Uterus (tissue), 4 donors: ENCODE data around the gene RALGPS2. TPM values are rescaled to one million over a fixed set of nuclear protein-coding genes. Genes with fewer than 3 reads are reported as not detected.
"Not testable (repeated sequence)": the region's sequence is repeated elsewhere in the genome, so short reads cannot be mapped to it uniquely, and the experiment has no call there.

Experiments used
- DNase-seq, 2 donors: peaks; one replicate each; pipeline ENCODE4 v3.0.0-alpha.2; 2019 to 2020
- H3K27ac ChIP-seq, 2 donors: fragments of 200-600 bp; sonication (generic); 1 replicate in 1 of 2; 2 replicates in 1 of 2; pipeline ENCODE4 v1.5.1; 2016 to 2018
- H3K27me3 ChIP-seq, 2 donors: fragments of 200-600 bp; sonication (generic); one replicate each; pipeline ENCODE4 v1.5.1; 2018 to 2019; ENCODE audit warnings: control low read depth in 1 of 2
- H3K36me3 ChIP-seq, 2 donors: fragments of 200-600 bp; sonication (generic); one replicate each; pipeline ENCODE4 v1.5.1; 2019; ENCODE audit warnings: control low read depth in 1 of 2
- H3K4me1 ChIP-seq, 2 donors: fragments of 200-600 bp; sonication (generic); one replicate each; pipeline ENCODE4 v1.5.1; 2018 to 2019; ENCODE audit warnings: control low read depth in 1 of 2
- H3K4me3 ChIP-seq, 2 donors: fragments of 200-600 bp; sonication (generic); 1 replicate in 1 of 2; 2 replicates in 1 of 2; pipeline ENCODE4 v1.5.1; 2018 to 2019; ENCODE audit warnings: mild to moderate bottlenecking in 1 of 2
- H3K9me3 ChIP-seq, 2 donors: fragments of 200-600 bp; sonication (generic); one replicate each; pipeline ENCODE4 v1.5.1; 2019; ENCODE audit warnings: control low read depth in 1 of 2
- POLR2A ChIP-seq, 2 donors: fragments of 450-650 bp; IDR thresholded peaks; one replicate each; pipeline ENCODE4 v1.6.1; 2016; ENCODE audit warnings: antibody characterized with exemption in 2 of 2, mild to moderate bottlenecking in 1 of 2, moderate library complexity in 1 of 2
- intact Hi-C: fragments of 100-400 bp; cut with DNase I; formaldehyde crosslinking; loops from one replicate; pipeline ENCODE4 v1.15.1; 2023; ENCODE audit warnings: low total_unique reads
- total RNA-seq, 4 donors: library from RNA; depleted of rRNA in 3 of 4; stranded (reverse); fragments of >200 nt in 3 of 4; gene quantifications; one replicate each; pipeline versions ENCODE4 v1.1.0 to v1.2.4, GENCODE V29; 2014 to 2023
- TF ChIP-seq, protein P1 (sequence below), 4 experiments: fragments of 200-600 bp in 2 of 4; fragments of 450-650 bp in 2 of 4; sonication (generic) in 2 of 4; IDR thresholded peaks; one replicate each; pipeline ENCODE4 v1.5.1; 2016 to 2019; ENCODE audit warnings: antibody characterized with exemption in 4 of 4, mild to moderate bottlenecking in 2 of 4, moderate library complexity in 1 of 4
- donor health status: DM: yes; HTN: yes; CAD: no.

Gene RALGPS2
- total RNA-seq, 4 donors from 2014 or later = 4.9 to 109 (median 24.7) TPM

DNA sequence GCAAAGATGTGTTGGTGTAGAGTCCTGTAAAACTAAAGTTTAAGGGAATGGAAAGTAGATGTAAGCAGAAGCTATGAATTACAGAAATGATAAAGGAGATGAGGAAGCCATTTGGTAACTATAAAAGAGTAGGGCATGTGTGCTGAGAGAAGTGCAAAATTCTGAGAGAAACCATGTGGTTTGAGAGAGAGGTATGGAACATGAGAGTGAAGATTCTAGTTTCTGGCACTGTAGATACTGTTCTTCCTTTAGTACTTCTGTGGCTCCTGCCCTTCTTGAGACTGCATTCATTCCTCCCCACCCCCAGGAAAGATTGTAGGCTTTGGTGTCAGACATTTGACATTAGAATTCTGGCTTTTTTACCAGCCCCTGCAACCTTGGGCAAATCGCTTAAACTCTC lies 15.4 kb downstream of the RALGPS2 start:
- intact Hi-C loops = no loop called here
- Histone ChIP-seq H3K27me3 (no peaks in the 10 kb centered on the region), H3K27ac (no peak overlapping the region), H3K9me3 (no peaks in the 10 kb centered on the region), H3K4me3 (no peak overlapping the region), H3K4me1 (no peaks in the 10 kb centered on the region), H3K36me3 (no peaks in the 10 kb centered on the region)
- TF ChIP-seq, protein P1, sequence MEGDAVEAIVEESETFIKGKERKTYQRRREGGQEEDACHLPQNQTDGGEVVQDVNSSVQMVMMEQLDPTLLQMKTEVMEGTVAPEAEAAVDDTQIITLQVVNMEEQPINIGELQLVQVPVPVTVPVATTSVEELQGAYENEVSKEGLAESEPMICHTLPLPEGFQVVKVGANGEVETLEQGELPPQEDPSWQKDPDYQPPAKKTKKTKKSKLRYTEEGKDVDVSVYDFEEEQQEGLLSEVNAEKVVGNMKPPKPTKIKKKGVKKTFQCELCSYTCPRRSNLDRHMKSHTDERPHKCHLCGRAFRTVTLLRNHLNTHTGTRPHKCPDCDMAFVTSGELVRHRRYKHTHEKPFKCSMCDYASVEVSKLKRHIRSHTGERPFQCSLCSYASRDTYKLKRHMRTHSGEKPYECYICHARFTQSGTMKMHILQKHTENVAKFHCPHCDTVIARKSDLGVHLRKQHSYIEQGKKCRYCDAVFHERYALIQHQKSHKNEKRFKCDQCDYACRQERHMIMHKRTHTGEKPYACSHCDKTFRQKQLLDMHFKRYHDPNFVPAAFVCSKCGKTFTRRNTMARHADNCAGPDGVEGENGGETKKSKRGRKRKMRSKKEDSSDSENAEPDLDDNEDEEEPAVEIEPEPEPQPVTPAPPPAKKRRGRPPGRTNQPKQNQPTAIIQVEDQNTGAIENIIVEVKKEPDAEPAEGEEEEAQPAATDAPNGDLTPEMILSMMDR (IDR thresholded peaks at IDR 0.05) = no peak
- TF ChIP-seq POLR2A (IDR thresholded peaks at IDR 0.05) = no peak
- no peak for DNase-seq

DNA sequence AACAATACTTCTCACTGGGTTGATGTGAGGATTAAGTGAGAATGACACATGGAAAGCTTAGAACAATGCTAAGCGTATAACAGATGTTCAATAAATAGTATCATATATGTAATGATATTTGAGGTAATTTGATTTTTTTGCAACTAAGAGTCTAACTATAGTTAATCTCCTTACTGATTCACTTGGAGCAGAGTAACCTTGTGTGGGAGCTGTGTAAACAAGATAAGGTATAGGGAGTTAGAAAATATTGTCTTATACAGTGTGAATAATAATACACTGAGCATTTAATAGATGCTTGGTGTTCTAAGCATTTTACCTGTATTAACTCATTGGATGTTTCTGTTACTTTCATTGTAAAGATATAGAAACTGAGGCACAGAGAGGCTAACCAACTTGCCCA lies 15.9 kb downstream of the RALGPS2 start:
- intact Hi-C loops = no loop called here
- Histone ChIP-seq H3K27me3 (no peaks in the 10 kb centered on the region), H3K27ac (no peak overlapping the region), H3K4me1 (no peaks in the 10 kb centered on the region), H3K4me3 (no peak overlapping the region), H3K36me3 (no peaks in the 10 kb centered on the region), H3K9me3 (no peaks in the 10 kb centered on the region)
- no peak for DNase-seq
- TF ChIP-seq, protein P1 (IDR thresholded peaks at IDR 0.05) = no peak
- TF ChIP-seq POLR2A (IDR thresholded peaks at IDR 0.05) = no peak

DNA sequence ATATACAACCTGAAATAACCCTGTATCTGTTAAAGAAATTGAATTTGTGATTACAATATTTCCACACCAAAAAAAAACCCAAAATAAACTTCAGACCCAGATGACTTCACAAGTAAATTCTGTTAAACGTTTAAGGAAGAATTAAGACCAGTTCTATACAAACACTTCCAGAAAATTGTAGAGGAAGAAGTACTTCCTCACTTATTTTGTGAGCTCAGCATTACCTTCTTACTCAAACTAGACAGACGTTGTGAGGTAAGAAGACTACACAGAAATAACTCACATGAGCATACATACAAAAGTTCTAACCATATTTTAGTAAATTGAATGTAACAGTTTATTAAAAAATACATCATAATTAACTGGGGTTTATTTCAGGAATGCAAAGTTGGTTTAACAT lies 18.8 kb downstream of the RALGPS2 start:
- Histone ChIP-seq H3K4me3 (no peak overlapping the region), H3K36me3 (no peaks in the 10 kb centered on the region), H3K4me1 (no peaks in the 10 kb centered on the region), H3K9me3 (no peaks in the 10 kb centered on the region), H3K27me3 (no peaks in the 10 kb centered on the region), H3K27ac (no peak overlapping the region)
- no peak for DNase-seq
- TF ChIP-seq POLR2A (IDR thresholded peaks at IDR 0.05) = no peak
- TF ChIP-seq, protein P1 (IDR thresholded peaks at IDR 0.05) = no peak
- intact Hi-C loops = no loop called here

DNA sequence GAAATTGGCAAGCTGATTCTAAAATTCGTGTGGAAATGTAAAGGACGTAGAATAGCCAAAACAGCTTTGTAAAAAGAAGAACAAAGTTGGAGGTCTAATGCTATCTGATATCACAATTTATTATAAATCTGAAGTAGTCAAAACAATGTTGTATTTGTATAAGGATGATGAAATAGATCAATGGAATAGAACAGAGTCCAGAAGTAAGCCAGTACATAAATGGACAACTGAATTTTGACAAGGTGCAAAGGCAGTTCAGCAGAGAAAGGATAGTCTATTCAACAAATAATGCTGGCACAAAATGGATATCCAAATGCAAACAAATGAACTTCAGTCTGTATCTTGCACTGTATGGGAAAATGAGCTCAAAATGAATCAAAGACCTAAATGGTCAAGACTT lies 20.2 kb downstream of the RALGPS2 start:
- intact Hi-C loops = no loop called here
- H3K27me3 ChIP-seq = no peaks in the 10 kb centered on the region
- TF ChIP-seq, protein P1 (IDR thresholded peaks at IDR 0.05) = no peak
- TF ChIP-seq POLR2A (IDR thresholded peaks at IDR 0.05) = no peak
- no peak for DNase-seq
- no peak overlapping the region for H3K27ac ChIP-seq
- H3K36me3 ChIP-seq = no peaks in the 10 kb centered on the region
- H3K4me1 ChIP-seq = no peaks in the 10 kb centered on the region
- no peak overlapping the region for H3K4me3 ChIP-seq
- H3K9me3 ChIP-seq = no peaks in the 10 kb centered on the region

DNA sequence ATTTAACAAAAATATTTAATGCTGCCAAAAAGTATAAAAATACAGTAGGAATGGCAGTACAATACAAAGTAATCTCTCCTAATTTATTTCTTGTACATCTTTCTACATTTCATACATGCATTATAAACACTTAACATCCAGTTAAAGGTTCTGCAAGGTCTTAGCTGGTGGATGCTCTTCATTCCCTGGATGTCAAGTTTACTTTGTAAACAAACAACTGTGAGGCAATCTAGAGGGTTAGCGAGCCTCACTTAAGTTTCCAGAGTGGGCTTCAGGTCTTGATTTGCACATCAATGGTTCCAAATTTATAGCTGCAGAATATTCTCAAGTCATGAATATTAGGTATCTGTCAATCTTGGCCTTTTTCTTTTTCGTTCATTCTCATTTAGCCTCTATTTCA lies 21.3 kb downstream of the RALGPS2 start:
- Histone ChIP-seq H3K27me3 (no peaks in the 10 kb centered on the region), H3K36me3 (no peaks in the 10 kb centered on the region), H3K4me3 (no peak overlapping the region), H3K9me3 (no peaks in the 10 kb centered on the region), H3K27ac (no peak overlapping the region), H3K4me1 (no peaks in the 10 kb centered on the region)
- intact Hi-C loops = no loop called here
- no peak for TF ChIP-seq POLR2A (IDR thresholded peaks at IDR 0.05)
- TF ChIP-seq, protein P1 (IDR thresholded peaks at IDR 0.05) = no peak
- no peak for DNase-seq

DNA sequence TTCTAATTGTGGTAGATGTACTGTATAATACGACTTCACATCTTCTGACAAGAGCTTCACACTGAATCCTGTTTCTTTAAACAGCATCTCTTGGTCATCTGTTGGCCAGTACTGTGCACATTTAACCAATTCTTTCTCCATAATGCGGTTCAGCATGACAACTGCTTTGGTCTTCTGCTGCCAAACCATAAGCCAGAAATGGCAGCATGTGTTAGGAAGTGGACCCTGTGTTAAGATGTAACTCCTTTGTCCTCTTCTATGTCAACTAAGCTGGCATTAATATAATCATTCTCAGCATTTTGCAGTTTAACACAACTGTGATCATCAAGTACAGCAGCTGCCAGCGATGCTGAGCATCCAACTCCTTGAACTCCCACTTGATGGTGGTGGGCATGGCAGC lies 22.3 kb downstream of the RALGPS2 start:
- H3K4me3 ChIP-seq, H3K27ac ChIP-seq, H3K9me3 ChIP-seq, H3K4me1 ChIP-seq, intact Hi-C loops, H3K27me3 ChIP-seq, H3K36me3 ChIP-seq, DNase-seq: not testable (repeated sequence)
